Neuron (in vitro differentiated cells): Measurements from ENCODE around the gene ZNF443.
A peak's percentile ranks its signal among the peaks of the same experiment; 100 is the strongest.
"Not testable (repeated sequence)": the region's sequence is repeated elsewhere in the genome, so short reads cannot be mapped to it uniquely, and the experiment has no call there.

Experiments used
- H2AFZ ChIP-seq: one replicate; pipeline ENCODE4 v1.6.1; 2013; ENCODE audit warnings: low read depth, mild to moderate bottlenecking, inconsistent platforms, low read length, moderate library complexity
- H3K27me3 ChIP-seq: one replicate; pipeline ENCODE4 v1.6.1; 2013; ENCODE audit warnings: low read length; ENCODE audit not compliant: insufficient read depth
- H3K36me3 ChIP-seq: one replicate; pipeline ENCODE4 v1.6.1; 2013; ENCODE audit warnings: low read length; ENCODE audit not compliant: insufficient read depth
- H3K4me1 ChIP-seq: one replicate; pipeline ENCODE4 v1.6.1; 2013; ENCODE audit warnings: low read length; ENCODE audit not compliant: insufficient read depth
- H3K4me3 ChIP-seq: 2 replicates; pipeline ENCODE4 v1.5.1; 2013; ENCODE audit warnings: mild to moderate bottlenecking, low read length, moderate library complexity
- H3K9me3 ChIP-seq: one replicate; pipeline ENCODE4 v1.6.1; 2013; ENCODE audit warnings: low read length

Gene ZNF443

DNA sequence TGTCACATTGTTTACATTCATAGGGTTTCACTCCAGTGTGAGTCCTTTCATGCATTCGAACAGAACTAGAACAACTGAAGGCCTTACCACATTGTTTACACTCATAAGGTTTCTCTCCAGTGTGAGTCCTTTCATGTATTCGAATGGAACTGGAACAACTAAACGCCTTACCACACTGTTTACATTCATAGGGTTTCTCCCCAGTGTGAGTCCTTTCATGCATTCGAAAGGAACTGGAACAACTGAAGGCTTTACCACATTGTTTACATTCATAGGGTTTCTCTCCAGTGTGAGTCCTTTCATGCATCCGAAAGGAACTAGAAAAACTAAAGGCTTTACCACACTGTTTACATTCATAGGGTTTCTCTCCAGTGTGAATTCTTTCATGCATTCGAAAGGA lies 23.3 kb upstream of the ZNF443 start:
- H2AFZ ChIP-seq, H3K27me3 ChIP-seq, H3K4me1 ChIP-seq, H3K4me3 ChIP-seq: not testable (repeated sequence)
- H3K36me3 ChIP-seq: peaks cover 61% of the 10 kb centered on the region
- H3K9me3 ChIP-seq: peaks cover 64% of the 10 kb centered on the region

DNA sequence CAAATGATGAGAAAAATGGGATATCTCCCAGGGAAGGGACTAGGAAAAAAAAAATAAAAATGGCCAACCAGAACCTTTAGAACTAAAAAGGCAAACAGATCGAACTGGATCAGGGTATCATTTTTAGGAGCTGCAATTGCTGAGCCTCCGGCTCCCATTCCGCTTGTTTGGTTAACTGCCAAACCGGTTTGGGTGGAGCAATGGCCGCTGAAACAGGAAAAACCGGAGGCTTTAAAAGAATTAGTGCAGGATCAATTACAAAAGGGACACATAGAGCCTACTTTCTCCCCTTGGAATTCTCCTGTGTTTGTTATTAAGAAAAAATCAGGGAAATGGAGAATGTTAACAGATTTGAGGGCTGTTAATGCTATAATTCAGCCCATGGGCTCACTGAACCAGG lies 12.7 kb upstream of the ZNF443 start:
- Histone ChIP-seq H3K27me3 (no peaks in the 10 kb centered on the region), H3K4me1 (no peaks in the 10 kb centered on the region), H2AFZ (no peak overlapping the region), H3K4me3 (no peak overlapping the region), H3K36me3 (peaks cover 19% of the 10 kb centered on the region), H3K9me3 (peaks cover 62% of the 10 kb centered on the region)

DNA sequence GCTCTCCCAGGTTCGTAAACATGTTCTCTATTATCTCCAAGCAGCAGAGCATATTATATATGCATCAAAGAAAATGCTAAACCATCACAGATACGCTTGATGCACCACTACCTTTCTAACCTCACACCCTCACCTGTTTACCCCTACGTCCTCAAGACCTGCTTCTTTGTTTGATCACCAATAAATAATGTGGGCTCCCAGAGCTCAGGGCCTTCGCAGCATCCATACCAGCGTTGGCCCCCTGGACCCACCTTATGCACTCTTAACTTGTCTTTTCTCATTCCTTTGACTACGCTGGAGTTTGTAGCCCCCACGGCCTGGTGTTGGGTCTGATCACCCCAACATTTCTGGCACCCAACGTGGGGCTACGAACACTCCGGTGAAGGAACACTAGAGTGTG lies 10.0 kb upstream of the ZNF443 start:
- Histone ChIP-seq H2AFZ (no peak overlapping the region), H3K27me3 (no peaks in the 10 kb centered on the region), H3K9me3 (peaks cover 43% of the 10 kb centered on the region), H3K4me3 (no peak overlapping the region), H3K4me1 (no peaks in the 10 kb centered on the region), H3K36me3 (peaks cover 7% of the 10 kb centered on the region)

DNA sequence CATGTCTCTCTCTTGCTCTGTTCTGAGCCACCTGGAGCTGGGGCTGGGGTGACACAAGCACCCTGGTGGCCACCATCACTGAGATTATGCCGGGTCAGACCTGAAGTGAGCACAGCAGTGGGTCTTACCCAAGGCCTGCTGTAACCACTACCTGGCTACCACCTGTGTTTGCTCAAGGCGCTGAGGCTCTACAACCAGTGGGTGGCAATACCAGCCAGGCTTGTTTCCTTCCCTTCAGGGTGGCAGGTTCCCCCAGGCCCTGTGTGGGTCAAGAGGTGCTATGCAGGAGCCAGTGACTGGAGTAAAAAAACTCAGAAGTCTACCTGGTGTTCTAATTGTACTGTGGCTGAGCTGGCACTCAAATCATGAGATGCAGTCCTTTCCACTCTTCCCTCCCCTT lies 8.0 kb upstream of the ZNF443 start:
- no peaks in the 10 kb centered on the region for H3K27me3 ChIP-seq
- peaks cover 2% of the 10 kb centered on the region for H3K36me3 ChIP-seq
- H3K4me1 ChIP-seq: no peaks in the 10 kb centered on the region
- no peak overlapping the region for H2AFZ ChIP-seq
- H3K9me3 ChIP-seq: peaks cover 35% of the 10 kb centered on the region
- H3K4me3 ChIP-seq: no peak overlapping the region

DNA sequence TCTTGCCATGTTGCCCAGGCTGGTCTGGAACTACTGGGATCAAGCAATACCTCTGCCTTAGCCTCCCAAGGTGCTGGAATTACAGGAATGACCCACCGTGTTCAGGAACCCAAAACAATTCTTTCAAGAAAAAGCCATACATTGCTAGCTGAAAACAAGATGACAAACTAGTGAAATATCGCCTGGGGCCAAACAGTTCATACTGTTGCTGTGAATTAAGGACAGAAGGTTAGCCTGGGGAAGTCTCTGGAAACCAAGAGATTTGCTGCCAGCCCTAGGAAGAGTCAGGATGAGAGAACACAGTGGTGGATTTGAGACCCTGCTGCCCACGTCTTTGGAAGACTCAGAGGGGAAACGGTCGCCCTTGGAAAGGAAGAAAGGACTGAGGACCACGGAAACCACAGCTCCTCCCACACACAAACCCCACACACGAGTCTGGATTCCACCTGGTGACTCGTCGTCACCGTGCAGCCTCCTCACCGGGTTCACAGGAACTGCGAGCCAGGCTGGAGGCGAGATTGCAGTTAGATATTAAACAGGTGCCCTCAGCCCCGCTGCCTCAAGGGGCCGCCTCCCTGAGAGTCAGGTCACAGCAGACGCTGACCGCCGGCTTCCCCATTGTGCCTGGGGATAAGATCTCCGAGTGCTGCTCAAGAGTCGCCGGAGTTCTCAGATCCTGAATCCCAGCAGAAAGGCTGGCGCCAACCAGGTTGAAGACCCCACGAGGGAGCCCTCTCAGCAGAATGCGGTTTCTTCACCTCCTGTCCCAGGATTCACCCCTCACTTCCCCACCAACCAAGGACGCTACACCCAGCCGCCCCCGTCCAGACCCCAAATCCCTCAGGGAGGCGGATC lies 908 bp downstream of the ZNF443 start:
- not testable (repeated sequence) for H3K9me3 ChIP-seq, H3K36me3 ChIP-seq, H3K4me1 ChIP-seq, H3K27me3 ChIP-seq
- Histone ChIP-seq H3K4me3 (peak overlapping the region; percentile 67), H2AFZ (peak overlapping the region; percentile 28)

DNA sequence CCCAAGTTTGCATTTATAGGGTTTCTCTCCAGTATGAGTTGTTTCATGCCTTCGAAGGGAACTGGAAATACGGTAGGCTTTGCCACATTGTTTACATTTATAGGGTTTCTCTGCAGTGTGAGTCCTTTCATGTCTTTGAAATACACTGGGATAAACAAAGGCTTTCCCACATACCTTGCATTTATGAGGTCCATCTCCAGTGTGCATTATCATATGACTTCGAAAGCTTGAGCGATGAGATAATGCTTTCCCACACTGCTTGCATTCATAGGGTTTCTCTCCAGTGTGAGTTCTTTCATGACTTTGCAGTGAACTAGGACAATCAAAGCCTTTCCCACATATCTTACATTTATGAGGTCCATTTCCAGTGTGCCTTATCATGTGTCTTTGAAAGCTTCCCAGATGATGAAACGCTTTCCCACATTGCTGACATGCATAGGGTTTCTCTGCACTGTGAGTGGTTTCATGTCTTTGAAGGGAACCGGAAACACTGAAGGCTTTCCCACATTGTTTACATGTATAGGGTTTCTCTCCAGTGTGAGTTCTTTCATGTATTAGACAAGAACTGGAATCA lies 10.0 kb downstream of the ZNF443 start:
- H3K4me1 ChIP-seq, H2AFZ ChIP-seq, H3K27me3 ChIP-seq, H3K4me3 ChIP-seq: not testable (repeated sequence)
- peaks cover 33% of the 10 kb centered on the region for H3K36me3 ChIP-seq
- peaks cover 30% of the 10 kb centered on the region for H3K9me3 ChIP-seq

DNA sequence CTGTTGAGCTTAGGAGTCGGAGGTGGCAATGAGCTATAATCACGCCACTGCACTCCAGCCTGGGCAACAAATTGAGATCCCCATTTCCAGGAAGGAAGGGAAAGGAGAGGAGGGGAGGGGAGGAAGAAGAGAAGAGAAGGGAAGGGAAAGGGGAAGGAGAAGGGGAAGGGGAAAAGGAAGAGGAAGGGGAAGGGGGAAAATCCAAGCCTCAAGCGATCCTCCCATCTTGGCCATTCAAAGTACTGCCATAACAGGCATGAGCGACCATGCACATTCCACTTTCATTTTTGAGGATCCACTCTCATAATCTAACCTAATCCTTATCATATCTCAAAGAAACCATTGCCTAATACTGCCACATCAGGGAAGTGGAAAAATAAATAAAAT lies 14.9 kb downstream of the ZNF443 start:
- no peaks in the 10 kb centered on the region for H3K4me1 ChIP-seq
- peaks cover 25% of the 10 kb centered on the region for H3K9me3 ChIP-seq
- H3K27me3 ChIP-seq: no peaks in the 10 kb centered on the region
- H2AFZ ChIP-seq: no peak overlapping the region
- H3K4me3 ChIP-seq: no peak overlapping the region
- peaks cover 22% of the 10 kb centered on the region for H3K36me3 ChIP-seq

DNA sequence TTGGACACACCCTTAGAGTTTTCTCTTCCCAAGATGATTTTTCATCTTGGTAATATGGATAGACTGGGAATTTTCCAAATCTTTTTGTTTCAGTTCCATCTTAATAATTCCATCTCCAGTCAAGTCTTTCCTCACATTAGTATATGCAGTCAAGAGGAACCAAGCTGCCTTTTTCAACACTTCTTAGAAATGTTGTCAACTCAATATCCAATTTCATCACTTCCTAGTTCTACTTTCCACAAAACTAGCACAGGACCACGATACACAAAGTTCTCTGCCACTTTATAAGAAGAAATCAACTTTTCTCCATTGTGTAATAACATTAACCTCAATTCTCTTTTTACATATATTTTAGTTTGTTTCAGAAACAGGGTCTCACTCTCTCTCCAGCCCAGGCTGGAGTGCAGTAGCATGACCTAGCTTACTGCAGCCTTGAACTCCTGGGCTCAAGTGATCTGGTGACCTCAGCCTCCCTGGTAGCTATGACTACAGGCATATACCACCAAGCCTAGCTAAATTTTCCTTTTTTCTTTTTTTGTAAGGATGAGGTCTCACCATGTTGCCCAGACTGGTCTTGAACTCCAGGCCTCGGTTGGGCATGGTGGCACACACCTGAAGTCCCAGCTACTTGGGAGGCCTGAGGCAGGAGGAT lies 15.5 kb downstream of the ZNF443 start:
- no peaks in the 10 kb centered on the region for H3K4me1 ChIP-seq
- peaks cover 20% of the 10 kb centered on the region for H3K9me3 ChIP-seq
- H2AFZ ChIP-seq: no peak overlapping the region
- H3K4me3 ChIP-seq: no peak overlapping the region
- H3K27me3 ChIP-seq: no peaks in the 10 kb centered on the region
- peaks cover 17% of the 10 kb centered on the region for H3K36me3 ChIP-seq

DNA sequence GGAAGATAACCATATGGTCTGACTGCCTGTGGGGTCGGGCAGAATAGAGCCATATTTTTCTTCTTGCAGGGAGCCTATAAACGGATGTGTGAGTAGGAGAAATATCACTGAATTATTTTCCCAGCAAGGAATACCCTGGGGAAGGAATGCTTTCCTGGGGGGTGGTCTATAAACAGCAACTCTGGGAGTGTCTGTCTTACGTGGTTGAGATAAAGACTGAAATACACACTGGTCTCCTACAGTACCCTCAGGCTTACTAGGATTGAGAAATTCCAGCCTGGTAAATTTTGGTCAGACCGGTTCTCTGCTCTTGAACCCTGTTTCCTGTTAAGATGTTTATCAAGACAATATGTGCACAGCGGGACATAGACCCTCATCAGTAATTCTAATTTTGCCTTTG lies 23.5 kb downstream of the ZNF443 start:
- not testable (repeated sequence) for H3K36me3 ChIP-seq, H3K4me1 ChIP-seq, H3K4me3 ChIP-seq, H3K27me3 ChIP-seq, H2AFZ ChIP-seq
- H3K9me3 ChIP-seq: peaks cover 10% of the 10 kb centered on the region

DNA sequence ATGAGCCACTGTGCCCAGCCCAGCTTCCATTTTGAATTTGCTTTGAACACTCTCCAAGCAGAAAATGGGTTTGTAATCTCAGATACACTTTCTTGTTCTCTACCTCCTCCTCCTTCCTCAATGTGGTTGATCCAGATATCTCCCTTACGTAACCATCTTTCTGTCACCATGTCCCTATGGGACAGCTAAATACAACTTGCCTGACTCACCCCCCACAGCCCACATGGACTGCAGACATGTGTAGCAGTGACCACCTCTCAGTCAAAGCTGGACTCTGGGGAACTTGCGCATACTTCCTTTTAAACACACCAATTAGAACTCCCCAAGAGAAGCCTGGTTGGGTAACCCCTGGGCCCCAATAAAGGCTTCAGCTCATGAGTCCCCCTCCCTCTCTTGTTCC lies 28.9 kb downstream of the ZNF443 start:
- no peaks in the 10 kb centered on the region for H3K4me1 ChIP-seq
- no peak overlapping the region for H2AFZ ChIP-seq
- no peak overlapping the region for H3K4me3 ChIP-seq
- peaks cover 10% of the 10 kb centered on the region for H3K9me3 ChIP-seq
- H3K27me3 ChIP-seq: no peaks in the 10 kb centered on the region
- no peaks in the 10 kb centered on the region for H3K36me3 ChIP-seq

DNA sequence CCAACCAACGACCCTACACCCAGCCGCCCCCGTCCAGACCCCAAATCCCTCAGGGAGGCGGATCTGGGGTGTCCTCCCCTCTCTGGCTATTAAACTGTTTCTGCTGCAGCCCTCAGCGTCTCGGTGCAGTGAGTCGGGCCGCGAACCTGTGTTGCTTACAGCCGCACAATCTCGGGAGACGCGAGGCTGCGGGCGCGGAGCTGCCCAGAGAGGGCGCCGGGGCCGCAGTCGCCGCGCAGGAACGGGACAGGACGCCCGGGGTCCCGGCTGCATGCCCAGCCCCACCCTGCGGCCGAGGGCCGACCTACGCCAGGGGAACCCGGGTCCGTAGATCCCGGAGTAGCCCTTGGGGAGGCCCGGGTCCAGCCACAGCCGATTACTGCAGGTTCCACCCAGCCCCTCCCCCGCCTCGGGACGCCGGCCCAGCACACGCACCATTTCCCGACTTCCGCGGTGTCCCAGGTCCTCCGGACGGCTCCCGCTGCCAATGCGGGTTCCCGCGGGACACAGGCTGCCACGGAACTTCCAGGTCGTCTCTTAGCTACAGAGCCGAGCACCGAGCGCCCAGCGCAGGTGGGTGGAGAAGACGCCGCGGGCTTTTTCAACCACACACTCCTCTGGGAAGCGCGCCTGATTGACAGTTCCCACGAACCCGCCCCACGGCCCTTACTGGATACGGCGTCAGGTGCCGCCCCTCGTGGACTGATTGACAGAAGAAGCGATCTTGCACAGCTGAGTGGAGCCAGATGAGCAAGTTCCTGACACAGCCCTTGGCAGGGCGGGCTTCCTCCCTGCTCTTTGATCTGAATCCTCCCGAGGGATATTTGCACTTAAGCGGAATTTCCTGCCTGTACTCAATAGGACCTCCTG lies 40.0 kb downstream of the ZNF443 start, which contains the start of gene ZNF799:
TSS of gene ZNF799 (minus strand) at position 639 of the 870 bp plus-strand sequence. CDS start at position 438, 201 bp downstream.
- H3K4me3 ChIP-seq: peak within 1 kb of the TSS; percentile 65
- H2AFZ ChIP-seq: peak within 1 kb of the TSS; percentile 68
- no peaks in the 10 kb centered on the region for H3K9me3 ChIP-seq
- peaks cover 5% of the 10 kb centered on the region for H3K4me1 ChIP-seq
- no peaks in the 10 kb centered on the region for H3K27me3 ChIP-seq
- H3K36me3 ChIP-seq: no peaks in the 10 kb centered on the region

DNA sequence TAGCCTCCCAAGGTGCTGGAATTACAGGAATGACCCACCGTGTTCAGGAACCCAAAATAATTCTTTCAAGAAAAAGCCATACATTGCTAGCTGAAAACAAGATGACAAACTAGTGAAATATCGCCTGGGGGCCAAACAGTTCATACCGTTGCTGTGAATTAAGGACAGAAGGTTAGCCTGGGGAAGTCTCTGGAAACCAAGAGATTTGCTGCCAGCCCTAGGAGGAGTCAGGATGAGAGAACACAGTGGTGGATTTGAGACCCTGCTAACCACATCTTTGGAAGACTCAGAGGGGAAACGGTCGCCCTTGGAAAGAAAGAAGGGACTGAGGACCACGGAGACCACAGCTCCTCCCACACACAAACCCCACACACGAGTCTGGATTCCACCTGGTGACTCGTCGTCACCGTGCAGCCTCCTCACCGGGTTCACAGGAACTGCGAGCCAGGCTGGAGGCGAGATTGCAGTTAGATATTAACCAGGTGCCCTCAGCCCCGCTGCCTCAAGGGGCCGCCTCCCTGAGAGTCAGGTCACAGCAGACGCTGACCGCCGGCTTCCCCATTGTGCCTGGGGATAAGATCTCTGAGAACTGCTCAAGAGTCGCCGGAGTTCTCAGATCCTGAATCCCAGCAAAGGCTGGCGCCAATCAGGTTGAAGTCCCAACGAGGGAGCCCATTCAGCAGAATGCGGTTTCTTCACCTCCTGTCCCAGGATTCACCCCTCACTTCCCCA lies 40.8 kb downstream of the ZNF443 start:
- H3K36me3 ChIP-seq: not testable (repeated sequence)
- H3K4me3 ChIP-seq: peak overlapping the region; percentile 65

More for the DNA sequence above, 40.8 kb downstream of the ZNF443 start:
- not testable (repeated sequence) for H3K27me3 ChIP-seq, H3K4me1 ChIP-seq, H3K9me3 ChIP-seq
- H2AFZ ChIP-seq: peak overlapping the region; percentile 68
